ENCODE data around the gene CCDC87.
"Not testable (repeated sequence)": the region's sequence is repeated elsewhere in the genome, so short reads cannot be mapped to it uniquely, and the experiment has no call there.

CCDC87 gene, protein sequence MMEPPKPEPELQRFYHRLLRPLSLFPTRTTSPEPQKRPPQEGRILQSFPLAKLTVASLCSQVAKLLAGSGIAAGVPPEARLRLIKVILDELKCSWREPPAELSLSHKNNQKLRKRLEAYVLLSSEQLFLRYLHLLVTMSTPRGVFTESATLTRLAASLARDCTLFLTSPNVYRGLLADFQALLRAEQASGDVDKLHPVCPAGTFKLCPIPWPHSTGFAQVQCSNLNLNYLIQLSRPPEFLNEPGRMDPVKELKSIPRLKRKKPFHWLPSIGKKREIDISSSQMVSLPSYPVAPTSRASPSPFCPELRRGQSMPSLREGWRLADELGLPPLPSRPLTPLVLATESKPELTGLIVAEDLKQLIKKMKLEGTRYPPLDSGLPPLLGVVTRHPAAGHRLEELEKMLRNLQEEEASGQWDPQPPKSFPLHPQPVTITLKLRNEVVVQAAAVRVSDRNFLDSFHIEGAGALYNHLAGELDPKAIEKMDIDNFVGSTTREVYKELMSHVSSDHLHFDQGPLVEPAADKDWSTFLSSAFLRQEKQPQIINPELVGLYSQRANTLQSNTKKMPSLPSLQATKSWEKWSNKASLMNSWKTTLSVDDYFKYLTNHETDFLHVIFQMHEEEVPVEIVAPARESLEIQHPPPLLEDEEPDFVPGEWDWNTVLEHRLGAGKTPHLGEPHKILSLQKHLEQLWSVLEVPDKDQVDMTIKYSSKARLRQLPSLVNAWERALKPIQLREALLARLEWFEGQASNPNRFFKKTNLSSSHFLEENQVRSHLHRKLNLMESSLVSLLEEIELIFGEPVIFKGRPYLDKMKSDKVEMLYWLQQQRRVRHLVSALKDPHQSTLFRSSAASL

DNA sequence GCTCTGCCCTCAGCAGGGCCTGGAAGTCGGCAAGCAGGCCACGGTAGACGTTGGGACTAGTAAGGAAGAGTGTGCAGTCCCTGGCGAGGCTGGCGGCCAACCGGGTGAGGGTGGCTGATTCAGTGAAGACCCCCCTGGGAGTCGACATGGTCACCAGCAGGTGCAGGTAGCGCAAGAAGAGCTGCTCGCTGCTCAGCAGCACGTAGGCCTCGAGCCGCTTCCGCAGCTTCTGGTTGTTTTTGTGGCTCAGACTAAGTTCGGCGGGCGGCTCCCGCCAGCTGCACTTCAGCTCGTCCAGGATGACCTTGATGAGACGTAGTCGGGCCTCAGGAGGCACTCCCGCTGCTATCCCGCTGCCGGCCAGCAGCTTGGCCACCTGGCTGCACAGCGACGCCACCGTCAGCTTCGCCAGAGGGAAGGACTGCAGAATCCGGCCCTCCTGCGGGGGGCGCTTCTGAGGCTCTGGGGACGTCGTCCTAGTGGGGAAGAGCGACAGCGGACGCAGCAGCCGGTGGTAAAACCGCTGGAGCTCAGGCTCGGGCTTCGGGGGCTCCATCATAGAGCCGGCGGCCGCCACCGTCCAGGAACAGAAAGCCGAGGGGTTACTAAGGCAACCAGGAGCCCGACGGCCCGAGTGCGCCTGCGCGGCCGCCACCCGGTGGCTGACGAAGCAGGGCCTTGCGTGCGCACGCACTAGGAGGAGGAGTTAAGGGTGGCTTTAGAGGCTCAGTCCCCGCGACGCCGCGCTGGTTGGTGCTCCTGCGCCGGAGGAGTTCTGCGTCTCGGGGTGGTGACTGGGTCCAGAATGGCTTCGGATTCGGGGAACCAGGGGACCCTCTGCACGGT, at the start of gene CCDC87, which contains the start of gene CCS:
TSS of gene CCDC87 (minus strand) at position 607 of the 846 bp plus-strand sequence. CDS start at position 559, 48 bp downstream.
TSS of gene CCS (plus strand) at position 729 of the 846 bp plus-strand sequence. CDS start at position 806, 77 bp downstream.
- H3K4me3 ChIP-seq (ENCODE audit: low read depth in 1 of 2, low read length in 1 of 2) = peak within 1 kb of the TSS; percentile 88 to 94
- no peaks in the 10 kb centered on the region for H3K36me3 ChIP-seq
- no peaks in the 10 kb centered on the region for H3K27me3 ChIP-seq
- no peaks in the 10 kb centered on the region for H3K9me3 ChIP-seq
- H3K4me1 ChIP-seq (ENCODE audit: control insufficient read depth in 1 of 2, insufficient read depth in 1 of 2, low read depth in 1 of 2, low read length in 1 of 2) = peaks cover 15 to 19% of the 10 kb centered on the region in 2 experiments
- H3K27ac ChIP-seq = peak within 1 kb of the TSS; percentile 86
- TF ChIP-seq, protein P1, sequence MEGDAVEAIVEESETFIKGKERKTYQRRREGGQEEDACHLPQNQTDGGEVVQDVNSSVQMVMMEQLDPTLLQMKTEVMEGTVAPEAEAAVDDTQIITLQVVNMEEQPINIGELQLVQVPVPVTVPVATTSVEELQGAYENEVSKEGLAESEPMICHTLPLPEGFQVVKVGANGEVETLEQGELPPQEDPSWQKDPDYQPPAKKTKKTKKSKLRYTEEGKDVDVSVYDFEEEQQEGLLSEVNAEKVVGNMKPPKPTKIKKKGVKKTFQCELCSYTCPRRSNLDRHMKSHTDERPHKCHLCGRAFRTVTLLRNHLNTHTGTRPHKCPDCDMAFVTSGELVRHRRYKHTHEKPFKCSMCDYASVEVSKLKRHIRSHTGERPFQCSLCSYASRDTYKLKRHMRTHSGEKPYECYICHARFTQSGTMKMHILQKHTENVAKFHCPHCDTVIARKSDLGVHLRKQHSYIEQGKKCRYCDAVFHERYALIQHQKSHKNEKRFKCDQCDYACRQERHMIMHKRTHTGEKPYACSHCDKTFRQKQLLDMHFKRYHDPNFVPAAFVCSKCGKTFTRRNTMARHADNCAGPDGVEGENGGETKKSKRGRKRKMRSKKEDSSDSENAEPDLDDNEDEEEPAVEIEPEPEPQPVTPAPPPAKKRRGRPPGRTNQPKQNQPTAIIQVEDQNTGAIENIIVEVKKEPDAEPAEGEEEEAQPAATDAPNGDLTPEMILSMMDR (IDR thresholded peaks at IDR 0.05) = peak; percentile 93

DNA sequence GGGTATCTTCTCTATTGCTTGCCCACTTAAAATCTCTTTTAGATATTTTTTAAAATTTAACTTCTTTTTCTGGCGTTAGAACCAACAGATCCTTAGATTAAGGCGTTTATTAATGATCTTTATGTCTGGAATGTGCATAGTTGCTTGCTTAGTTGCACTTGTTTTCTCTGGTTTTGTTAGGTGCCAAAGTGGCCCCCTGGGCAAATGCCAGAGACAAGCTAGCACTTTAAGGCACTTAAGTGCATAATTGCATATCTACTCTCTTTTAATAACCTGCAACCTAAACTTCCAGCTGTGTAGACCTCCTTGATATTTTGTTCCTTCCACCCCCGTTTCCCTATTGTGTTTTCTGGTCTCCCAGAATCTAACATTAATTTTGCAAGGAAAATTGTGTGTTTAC, 49.0 kb upstream of the CCDC87 start:
- H3K36me3 ChIP-seq = peaks cover 67% of the 10 kb centered on the region
- peaks cover 34 to 40% of the 10 kb centered on the region in 2 experiments for H3K4me1 ChIP-seq (ENCODE audit: control insufficient read depth in 1 of 2, insufficient read depth in 1 of 2, low read depth in 1 of 2, low read length in 1 of 2)
- TF ChIP-seq, protein P1 (IDR thresholded peaks at IDR 0.05) = no peak
- no peak overlapping the region for H3K4me3 ChIP-seq (ENCODE audit: low read depth in 1 of 2, low read length in 1 of 2)
- no peak overlapping the region for H3K27ac ChIP-seq
- no peaks in the 10 kb centered on the region for H3K27me3 ChIP-seq
- H3K9me3 ChIP-seq = no peaks in the 10 kb centered on the region

DNA sequence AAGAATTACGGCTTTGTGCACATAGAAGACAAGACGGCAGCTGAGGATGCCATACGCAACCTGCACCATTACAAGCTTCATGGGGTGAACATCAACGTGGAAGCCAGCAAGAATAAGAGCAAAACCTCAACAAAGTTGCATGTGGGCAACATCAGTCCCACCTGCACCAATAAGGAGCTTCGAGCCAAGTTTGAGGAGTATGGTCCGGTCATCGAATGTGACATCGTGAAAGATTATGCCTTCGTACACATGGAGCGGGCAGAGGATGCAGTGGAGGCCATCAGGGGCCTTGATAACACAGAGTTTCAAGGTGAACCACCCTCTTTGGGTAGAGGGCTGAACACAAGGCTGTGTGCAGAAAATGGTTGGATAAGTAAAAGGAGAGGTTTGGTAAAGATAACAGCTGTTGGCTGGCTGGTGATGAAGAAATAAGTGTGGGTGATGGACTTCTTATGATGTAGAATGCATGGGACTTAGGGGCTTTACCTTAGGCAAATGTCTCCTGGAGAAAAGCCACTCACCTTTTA, 47.0 kb upstream of the CCDC87 start:
- H3K9me3 ChIP-seq, H3K27me3 ChIP-seq: not testable (repeated sequence)
- H3K36me3 ChIP-seq = peaks cover 47% of the 10 kb centered on the region
- peak overlapping the region; percentile 91 for H3K27ac ChIP-seq
- H3K4me3 ChIP-seq (ENCODE audit: low read depth in 1 of 2, low read length in 1 of 2) = peak overlapping the region; percentile 86 to 99
- peaks cover 34 to 40% of the 10 kb centered on the region in 2 experiments for H3K4me1 ChIP-seq (ENCODE audit: control insufficient read depth in 1 of 2, insufficient read depth in 1 of 2, low read depth in 1 of 2, low read length in 1 of 2)

DNA sequence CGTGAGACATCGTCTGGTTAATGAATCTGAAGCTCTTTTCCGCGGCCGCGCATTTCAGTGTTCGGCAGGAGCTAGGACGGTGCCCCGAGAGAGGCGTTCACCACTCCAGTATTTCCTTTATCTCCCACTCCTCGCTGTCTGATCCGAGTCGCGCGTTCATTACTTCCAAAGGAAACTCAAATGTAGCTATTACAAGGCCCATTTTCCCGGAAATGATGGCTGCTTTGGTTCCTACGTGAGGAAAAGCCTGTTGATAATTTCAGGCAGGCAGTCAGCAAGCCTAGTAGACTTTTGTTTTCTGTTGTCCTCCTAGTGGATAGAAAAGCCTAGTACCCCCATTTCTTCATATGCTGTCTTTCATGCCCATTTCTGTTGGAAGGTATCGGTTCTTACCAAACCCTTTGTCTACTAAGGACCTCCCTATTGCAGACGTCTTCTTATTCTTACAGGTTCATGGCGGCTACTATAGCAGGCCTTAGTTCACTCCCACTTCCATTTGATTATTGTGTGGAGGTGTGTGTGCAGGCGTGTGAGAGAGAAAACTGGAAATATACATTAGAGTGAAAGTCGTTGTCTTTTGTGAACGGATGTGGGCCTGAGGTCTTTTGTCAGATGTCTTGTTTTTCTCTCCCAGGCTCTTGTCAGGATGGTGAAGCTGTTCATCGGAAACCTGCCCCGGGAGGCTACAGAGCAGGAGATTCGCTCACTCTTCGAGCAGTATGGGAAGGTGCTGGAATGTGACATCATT, 46.4 kb upstream of the CCDC87 start:
- peaks cover 34 to 40% of the 10 kb centered on the region in 2 experiments for H3K4me1 ChIP-seq (ENCODE audit: control insufficient read depth in 1 of 2, insufficient read depth in 1 of 2, low read depth in 1 of 2, low read length in 1 of 2)
- H3K27ac ChIP-seq = peak overlapping the region; percentile 91
- TF ChIP-seq, protein P1 (IDR thresholded peaks at IDR 0.05) = no peak
- H3K27me3 ChIP-seq = no peaks in the 10 kb centered on the region
- H3K4me3 ChIP-seq (ENCODE audit: low read depth in 1 of 2, low read length in 1 of 2) = peak overlapping the region; percentile 86 to 99
- no peaks in the 10 kb centered on the region for H3K9me3 ChIP-seq
- H3K36me3 ChIP-seq = peaks cover 41% of the 10 kb centered on the region
